ENCODE measurements around the gene CBFA2T3.

CBFA2T3 gene

DNA sequence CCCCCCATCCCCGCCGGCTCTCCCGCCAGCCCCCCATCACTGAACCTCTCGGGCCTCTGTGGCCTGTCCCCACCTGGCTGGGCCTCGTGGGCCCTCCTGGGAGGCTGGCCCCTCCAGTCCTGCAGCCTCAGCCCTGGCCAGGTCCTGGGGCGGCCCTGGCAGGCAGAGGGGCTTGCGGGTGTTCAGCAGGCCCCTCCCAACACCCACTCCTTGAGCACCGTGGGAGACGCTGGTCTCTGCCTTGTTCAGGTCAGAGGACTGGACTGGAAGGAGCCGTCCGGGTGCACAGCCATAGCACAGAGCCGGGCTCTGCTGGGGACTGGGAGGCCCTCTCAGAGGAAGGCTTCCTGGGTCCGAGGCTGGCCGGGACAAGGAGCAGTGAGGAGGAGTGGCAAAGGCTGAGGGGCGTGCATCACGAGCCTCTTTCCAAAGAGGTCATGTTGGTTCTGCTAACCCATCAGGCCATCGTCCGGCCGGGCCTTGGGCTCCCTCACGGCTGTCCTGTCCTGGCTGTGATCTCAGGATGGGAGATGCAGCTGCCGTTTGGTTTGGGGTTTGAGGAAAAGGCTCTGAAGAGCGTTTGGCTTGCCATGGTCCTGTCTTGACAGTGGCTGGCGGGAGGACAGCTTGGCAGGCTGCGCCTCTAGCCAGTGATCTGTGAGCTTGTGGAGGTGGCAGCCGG lies 104.2 kb downstream of the CBFA2T3 start:
- Histone ChIP-seq H3K4me3 (no peak overlapping the region), H3K27ac (no peak overlapping the region)

DNA sequence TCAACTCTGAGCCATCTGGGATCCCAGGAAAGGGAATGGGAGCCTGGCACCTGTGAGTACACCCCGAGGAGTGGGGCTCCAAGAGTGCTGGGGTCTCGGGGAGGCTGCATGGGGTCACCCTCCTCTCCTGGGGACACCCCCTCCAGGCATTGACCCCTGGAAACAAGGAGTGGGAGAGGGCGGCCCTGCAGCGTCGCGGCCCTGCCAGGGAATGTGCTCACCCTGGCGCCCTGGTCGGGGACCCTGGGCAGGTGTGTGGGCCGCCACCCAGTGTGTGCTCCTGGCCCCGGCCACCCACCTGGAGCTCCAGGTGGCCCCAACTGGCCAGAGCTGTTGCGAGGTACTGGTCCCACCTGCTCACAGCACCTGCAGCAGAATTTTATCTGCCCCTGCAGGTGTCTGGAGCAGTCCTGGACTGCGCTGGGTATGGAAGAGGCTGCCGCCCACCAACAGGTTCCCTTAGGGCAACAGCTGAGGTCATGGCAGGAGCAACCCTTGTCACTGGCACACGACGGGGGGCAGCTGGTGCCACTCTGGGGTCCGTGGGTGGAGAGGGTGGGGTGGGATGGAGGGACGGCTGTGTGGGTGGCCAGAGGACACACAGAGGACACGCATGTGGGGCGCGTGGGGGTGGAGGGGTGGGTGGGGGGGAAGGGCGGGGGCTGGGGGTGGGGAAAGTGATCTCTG lies 105.1 kb downstream of the CBFA2T3 start:
- Histone ChIP-seq H3K4me3 (no peak overlapping the region), H3K27ac (no peak overlapping the region)

DNA sequence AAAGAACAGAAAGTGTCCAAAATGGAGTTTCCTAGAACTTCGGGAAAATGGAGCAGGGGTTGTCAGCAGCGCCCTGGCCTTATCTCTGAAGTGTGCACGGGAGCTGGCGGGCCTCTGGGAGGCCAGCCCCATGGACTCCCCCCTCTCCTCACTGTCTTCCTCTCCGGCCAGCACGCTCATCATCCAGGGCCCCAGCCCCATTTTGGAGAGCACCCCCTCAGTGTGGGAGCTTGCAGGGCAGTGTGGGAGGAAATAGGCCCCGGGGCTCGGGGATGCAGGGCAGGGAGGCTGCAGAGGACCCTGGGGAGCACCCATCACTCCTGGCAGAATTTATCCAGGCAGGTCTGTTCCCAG lies 105.7 kb downstream of the CBFA2T3 start:
- no peak overlapping the region for H3K4me3 ChIP-seq
- H3K27ac ChIP-seq: no peak overlapping the region

DNA sequence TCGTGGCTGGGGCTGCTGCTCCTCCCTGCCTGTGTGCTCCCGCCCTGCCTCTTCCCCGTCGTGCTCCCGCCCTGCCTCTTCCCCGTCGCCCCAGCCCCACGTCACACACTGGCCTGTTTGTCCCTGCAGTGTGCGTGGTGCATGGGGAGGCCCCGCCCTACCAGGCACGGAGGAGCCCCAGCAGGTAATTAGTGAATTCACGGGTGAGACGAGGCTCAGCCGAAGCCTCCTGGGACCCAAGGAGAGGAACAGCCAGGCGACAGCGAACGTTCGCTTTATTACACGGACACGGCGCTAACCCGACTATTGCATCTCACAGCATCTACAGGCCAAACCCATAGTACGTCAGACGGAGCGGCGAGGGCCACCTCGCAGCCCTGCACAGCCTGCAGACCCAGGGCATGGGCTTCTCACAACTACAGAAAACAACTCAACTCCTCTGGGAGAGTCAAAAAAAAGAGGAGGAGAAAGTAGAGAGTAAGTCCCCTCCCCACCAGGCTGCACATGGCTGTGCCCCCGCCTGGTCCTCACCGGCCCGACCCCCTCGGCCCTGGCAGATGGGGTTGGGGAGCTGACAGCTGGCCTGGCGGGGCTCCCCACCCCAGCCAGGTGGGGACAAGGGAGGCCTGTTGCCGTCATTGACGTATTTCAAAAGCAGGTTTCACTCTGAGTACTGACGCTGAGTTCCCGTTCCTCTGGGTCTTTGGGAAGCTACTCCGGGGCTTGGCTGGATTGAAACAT lies 106.2 kb downstream of the CBFA2T3 start:
- H3K27ac ChIP-seq: no peak overlapping the region
- H3K4me3 ChIP-seq: no peak overlapping the region

DNA sequence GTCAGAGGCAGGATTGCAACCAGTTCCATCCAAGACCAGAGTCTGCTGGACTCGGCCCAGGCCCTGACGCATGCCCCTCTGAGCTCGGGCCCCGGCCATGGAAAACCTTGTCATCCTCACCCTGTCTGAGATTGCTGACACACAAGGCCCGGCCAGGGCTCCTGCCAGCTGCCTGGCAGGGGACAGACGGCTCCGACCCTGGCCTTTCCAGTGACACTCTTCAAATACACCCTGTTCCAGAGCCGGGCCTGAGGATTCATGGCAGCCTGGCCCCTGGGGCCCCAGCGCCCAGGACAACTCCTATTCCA lies 107.4 kb downstream of the CBFA2T3 start:
- Histone ChIP-seq H3K27ac (no peak overlapping the region), H3K4me3 (no peak overlapping the region)

DNA sequence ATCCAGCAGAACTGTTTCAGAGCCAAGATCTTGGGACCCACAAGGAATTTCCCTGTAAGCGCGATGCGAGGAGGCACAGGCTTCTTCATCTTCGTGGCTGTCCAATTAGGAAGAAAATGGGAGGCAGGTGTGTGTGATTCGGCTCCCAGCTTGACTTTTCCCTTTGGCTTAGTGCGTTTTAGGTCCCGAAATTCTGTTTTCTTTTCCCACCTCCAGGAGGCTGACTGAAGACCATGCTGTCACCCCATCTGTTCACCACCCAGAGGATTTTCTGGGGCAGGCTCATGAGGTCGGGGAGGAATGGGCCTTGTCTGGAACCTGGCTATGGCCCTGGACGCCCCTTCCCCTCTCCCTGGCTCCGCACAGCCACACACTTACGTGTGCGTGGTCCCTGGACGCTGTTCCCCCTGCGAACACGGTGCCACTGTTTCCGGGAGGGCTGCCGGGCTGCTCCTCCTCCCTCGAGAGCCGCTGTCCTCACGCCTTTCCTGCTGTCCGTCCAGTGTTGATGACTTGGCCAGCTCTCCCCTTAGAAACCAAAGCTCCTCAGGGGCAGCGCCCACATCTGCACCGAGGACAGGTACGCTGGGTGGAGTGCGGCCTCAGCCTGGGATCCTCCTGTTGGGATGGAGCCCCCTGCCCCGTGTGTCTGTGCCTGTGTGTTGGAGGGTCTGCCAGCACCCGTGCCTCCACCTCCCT lies 107.9 kb downstream of the CBFA2T3 start:
- no peak overlapping the region for H3K27ac ChIP-seq
- no peak overlapping the region for H3K4me3 ChIP-seq

DNA sequence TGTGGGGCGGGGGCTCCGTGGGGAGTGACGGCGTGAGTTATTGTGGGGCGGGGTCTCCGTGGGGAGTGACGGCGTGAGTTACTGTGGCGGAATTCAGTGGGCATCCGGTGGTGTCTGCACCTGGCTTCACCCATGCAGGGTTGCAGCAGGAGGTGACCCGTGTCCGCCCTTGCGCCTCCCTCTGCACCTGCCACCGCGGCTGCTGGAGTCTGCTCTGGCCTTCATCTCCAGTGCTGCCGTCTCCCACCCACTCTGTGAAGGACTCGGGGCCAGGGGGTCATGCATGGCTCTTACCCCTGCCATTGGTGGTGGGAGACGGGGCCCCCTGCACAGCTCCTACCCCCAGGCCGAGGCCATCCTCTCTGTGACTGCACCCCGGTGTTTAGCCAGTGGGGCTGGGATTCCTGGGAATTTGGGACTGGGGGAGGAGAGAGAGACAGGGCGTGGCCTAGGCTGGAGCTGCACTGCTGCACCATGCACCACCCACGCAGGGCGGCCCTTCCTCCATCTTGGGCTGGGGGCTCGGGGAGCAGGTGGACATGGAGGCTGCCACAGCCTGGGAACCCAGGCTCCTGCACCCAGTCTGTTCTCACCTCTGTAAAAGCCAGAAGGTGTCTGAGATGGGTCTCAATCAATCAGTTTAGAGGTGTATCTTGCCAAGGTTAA lies 109.3 kb downstream of the CBFA2T3 start:
- H3K4me3 ChIP-seq: no peak overlapping the region

DNA sequence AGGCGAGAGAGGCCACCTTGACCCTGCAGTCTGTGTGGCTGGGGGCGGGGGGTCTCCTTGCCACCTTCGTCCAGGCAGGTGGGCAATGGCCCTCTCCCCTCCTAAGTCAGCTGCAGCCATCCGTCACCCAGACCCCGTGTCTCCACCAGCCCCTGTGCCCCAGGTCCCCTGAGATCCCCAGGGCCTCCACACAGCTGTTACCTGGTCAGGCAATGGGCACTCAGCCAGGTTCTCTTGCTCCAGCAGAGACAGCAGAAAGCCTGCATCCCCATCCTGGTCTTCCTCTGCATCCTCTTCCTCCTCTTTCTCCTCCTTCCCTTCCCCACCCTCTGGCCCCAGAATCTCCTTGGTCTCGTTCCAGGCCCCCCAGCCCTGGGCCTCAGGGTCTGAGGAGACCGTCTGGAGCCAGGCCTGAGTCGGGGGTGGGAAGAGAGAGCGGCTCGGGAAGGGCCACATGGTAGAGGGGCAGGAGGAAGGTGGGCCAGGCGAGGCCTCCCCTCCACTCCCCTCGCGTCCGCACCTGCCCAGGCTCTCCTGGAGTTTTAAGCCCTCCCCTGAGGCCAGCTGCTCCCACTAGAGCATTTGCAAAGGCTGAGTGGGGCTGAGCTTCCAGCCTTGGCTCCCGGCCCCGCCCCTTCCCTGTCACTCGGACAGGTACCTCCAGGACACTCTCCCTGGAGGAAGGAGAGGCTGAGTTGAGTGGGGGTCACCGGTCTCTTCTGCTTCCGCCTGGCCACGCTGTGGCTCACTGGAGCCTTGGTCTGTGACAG lies 110.7 kb downstream of the CBFA2T3 start, which contains the start of gene PABPN1L:
TSS of gene PABPN1L (minus strand) at position 510 of the 770 bp plus-strand sequence. CDS start at position 456, 54 bp downstream.
- no peak within 1 kb of the TSS for H3K4me3 ChIP-seq
- H3K27ac ChIP-seq: no peak within 1 kb of the TSS

More for the DNA sequence above, 109.3 kb downstream of the CBFA2T3 start:
- no peak overlapping the region for H3K27ac ChIP-seq

DNA sequence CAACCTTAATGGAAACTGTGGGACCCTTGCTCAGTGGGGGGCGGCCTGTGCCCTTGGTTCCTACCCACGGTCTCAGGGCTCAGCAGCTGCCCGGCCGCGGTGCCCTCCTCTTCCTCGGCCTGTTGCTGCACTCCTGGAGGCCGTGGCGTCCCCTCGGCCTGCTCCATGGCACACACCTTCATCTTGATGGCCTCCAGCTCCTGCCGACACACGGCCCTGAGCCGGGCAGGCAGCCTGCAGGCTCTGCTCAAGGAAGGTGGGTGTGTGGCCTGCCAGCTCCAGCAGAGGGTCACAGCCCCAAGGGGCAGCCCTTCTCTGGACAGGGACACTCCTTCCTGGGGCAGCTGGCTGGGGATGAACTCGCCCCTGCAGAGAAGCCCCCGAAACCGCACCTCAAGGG lies 111.3 kb downstream of the CBFA2T3 start:
- no peak overlapping the region for H3K27ac ChIP-seq
- no peak overlapping the region for H3K4me3 ChIP-seq

DNA sequence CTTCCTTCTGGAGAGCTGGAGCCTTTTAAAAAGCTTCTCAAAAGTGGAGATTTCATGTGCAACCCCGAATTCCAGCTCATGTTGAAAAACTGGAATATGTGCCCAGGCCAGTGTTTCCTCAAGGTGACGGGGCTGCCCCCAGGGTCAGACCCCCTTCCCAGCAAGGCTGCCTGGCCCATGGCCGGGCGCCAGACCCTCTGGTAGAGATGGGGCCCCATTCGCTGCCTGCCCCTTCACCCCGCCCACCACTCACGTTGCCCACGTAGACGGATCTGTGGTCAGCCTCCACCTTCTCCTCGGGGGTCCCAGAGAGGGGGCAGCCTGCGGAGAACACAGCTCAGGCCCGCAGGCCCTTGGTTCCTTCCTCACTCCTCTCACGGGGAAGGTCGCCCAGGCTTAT lies 111.7 kb downstream of the CBFA2T3 start:
- Histone ChIP-seq H3K27ac (no peak overlapping the region), H3K4me3 (no peak overlapping the region)

DNA sequence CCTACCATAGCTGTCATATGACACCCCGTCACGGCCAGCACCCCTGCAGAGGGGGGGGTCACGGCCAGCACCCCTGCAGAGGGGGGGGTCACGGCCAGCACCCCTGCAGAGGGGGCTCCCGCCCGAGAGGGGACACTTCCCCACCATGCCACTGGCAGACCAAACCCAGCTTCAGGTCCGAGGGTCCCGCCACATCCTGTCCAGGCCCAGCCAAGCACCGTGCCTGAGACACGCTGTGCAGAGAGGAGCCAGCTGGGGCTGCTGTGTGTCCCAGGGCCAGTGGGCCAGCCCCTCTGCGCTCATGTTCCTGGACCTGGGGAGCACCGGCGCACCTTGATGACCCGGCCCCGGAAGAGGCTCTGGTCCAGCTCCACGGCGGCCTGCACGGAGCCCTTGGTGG lies 112.5 kb downstream of the CBFA2T3 start:
- Histone ChIP-seq H3K27ac (no peak overlapping the region), H3K4me3 (no peak overlapping the region)

DNA sequence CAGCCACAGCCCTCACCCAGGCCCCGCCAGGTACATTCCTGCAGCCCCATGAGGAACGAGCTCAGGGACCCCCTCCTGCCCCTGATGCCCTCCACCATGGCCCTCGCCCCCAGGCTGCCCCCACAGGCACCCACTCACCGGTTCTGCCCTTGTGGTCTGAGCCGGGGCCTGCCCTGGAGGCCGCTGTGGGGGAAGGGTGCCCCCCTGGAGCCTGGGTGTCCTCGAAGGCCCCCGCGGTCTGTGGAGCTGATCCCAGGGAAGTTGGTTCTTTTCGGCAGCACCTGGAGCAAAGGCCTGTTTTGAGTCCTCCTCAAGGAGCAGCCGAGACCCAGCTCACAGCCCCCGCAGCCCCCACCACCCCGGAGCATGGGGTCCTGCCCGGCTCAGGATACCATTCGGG lies 112.9 kb downstream of the CBFA2T3 start:
- H3K4me3 ChIP-seq: no peak overlapping the region
- H3K27ac ChIP-seq: no peak overlapping the region

DNA sequence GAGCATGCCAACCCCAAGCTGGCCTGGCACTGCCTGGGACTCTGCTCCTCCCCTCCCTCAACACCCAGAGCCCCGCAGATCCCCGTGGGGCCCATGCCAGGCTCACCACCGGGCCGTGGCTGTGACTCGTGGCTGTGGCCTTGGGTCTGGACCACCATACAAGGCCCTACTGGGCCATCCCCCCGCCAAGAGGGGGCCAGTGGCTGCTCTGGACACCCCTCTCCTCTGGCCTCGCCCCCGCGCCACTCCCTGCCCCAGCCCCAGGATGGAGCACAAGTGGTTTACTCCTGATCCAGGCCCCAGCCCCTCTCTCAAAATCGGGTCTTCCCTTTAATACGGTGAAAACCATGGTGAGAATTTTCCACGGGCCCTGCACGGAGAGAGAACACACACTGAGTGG lies 113.6 kb downstream of the CBFA2T3 start:
- H3K4me3 ChIP-seq: no peak overlapping the region
- no peak overlapping the region for H3K27ac ChIP-seq

DNA sequence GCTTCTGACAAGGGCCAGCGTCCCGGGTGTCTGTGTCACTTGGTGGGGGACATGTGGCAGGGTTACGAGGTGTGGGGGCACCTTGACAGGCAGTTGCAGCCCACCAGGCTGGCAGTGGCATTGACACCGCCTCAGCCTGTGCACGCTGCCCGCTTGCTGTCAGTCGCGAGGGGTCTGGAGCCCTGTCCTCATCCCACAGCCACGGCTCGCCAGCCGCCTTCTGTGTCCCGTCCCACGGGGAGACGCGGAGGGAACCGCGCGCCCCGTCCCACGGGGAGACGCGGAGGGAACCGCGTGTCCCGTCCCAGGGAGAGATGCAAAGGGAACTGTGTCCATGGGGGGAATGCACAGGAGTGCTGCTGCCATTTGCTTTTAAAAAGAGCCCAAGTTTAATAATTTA lies 114.0 kb downstream of the CBFA2T3 start:
- Histone ChIP-seq H3K4me3 (no peak overlapping the region), H3K27ac (no peak overlapping the region)

DNA sequence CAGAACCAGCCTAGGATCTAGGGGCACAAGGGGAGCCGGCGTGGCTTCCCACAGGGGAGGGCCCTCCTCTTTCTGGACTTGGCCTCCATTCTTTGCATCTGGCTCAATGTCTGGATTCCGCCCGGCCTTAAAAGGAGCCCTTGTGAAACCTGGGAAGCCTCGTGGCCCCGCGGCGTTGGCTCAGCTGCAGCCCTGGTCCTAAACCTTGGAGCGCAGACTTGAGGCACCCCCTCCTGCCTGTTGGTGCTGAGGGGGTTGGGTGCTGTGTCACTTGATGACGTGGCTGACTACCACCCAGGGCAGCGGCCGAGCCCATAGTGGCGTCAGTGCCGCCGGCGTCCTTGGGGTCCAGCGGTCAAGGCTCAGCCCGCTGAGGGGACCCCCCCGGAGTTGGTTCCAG lies 115.6 kb downstream of the CBFA2T3 start:
- no peak overlapping the region for H3K4me3 ChIP-seq
- H3K27ac ChIP-seq: no peak overlapping the region

DNA sequence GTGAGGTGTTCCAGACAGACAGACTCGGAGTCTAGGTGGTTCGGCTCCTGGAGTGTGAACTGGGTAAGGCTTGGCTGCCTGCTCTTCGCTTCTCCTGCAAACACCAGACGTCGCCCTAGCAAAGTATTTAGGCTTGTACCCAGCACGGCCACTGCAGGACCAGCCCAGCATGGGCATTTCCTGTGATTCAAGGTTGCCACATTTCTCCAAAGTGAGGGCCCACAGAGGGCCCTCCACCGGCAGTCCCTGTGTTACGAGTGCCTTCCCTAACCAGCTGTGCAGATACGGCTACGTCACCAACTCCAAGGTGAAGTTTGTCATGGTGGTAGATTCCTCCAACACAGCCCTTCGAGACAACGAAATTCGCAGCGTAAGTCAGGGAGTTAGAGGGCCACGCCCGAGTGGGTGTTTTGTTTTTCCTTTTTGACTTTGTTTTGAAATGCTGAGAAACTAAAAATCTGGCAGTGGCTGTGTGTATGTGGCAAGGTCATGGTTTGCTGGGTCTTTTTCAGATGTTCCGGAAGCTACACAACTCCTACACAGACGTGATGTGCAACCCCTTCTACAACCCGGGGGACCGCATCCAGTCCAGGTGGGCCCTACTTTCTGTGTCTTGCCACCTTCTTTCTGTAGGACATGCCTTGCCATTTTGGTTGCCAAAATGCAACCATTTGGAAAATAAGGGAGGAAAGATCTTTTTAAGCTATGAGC lies 117.5 kb downstream of the CBFA2T3 start:
- H3K4me3 ChIP-seq: no peak overlapping the region
- H3K27ac ChIP-seq: no peak overlapping the region

DNA sequence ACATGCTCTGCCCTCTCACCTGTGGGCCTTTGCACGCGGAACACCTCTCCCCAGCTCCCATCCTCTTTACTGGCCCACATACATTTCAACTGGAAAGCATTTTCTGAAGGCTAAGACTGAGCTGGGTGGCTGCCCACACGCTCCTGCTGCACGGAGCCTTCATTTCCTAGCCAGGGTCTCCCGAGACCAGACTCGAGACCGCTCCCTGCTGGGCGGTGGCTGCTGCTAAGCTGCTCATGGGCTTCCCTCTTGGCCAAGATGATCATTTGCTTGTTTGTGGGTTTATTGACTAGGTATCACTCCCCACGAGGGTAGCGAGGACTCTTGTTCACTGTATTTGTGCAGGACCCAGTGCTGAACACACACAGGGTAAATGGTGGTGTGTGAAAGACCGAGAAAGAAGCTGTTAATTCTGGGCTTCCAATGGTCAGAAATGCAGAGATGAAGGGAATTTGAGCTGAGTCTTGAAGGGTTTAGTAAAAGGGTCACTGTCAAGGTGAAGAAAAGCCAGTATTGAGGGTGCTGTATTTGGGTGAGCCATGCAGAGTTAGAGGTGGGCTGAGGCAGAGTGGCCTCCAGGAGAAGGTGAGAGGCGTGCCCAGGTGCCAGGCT lies 119.2 kb downstream of the CBFA2T3 start:
- Histone ChIP-seq H3K4me3 (peak overlapping the region; percentile 73 to 99 (median 93)), H3K27ac (peak overlapping the region in 19 of 21 experiments; percentile 37 to 94 (median 89))
